Gastroesophageal sphincter (tissue), 4 donors: Measurements from ENCODE around the gene EPB41L4B. TPM values are rescaled to one million over a fixed set of nuclear protein-coding genes. Genes with fewer than 3 reads are reported as not detected.

Experiments
- ATAC-seq: fragments of 150-250 bp; one replicate; pipeline ENCODE4 v1.9.1; 2016; ENCODE audit warnings: mild to moderate bottlenecking, moderate library complexity
- H3K27ac ChIP-seq, 4 donors: fragments of 200-600 bp; sonication (generic) in 3 of 4; 1 replicate in 3 of 4; 2 replicates in 1 of 4; pipeline ENCODE4 v1.5.1; 2016 to 2019
- H3K27me3 ChIP-seq: fragments of 200-600 bp; sonication (generic); one replicate; pipeline ENCODE4 v1.5.1; 2019
- H3K36me3 ChIP-seq, 2 donors: fragments of 200-600 bp; sonication (generic); one replicate each; pipeline ENCODE4 v1.5.1; 2019; ENCODE audit warnings: control low read depth in 1 of 2
- H3K4me1 ChIP-seq, 3 donors: fragments of 200-600 bp; sonication (generic); 1 replicate in 2 of 3; 2 replicates in 1 of 3; pipeline ENCODE4 v1.5.1; 2016 to 2019; ENCODE audit warnings: control low read depth in 2 of 3
- H3K4me3 ChIP-seq, 2 donors: fragments of 200-600 bp; sonication (generic); one replicate each; pipeline ENCODE4 v1.5.1; 2019; ENCODE audit warnings: mild to moderate bottlenecking in 1 of 2, moderate library complexity in 1 of 2
- H3K9me3 ChIP-seq, 3 donors: fragments of 200-600 bp; sonication (generic); one replicate each; pipeline ENCODE4 v1.5.1; 2017 to 2019; ENCODE audit warnings: control low read depth in 2 of 3
- CTCF ChIP-seq, 4 experiments: fragments of 200-600 bp in 2 of 4; fragments of 450-650 bp in 2 of 4; sonication (generic) in 1 of 4; IDR thresholded peaks; one replicate each; pipeline ENCODE4 v1.5.1; 2017 to 2019; ENCODE audit warnings: antibody characterized with exemption in 4 of 4, mild to moderate bottlenecking in 2 of 4, moderate library complexity in 2 of 4
- EP300 ChIP-seq: sonication (generic); formaldehyde crosslinking; IDR thresholded peaks from one replicate; pipeline ENCODE4 v1.6.1; 2017; ENCODE audit warnings: antibody characterized with exemption, mild to moderate bottlenecking
- POLR2A ChIP-seq, 2 donors: fragments of 450-650 bp; IDR thresholded peaks; one replicate each; pipeline ENCODE4 v1.6.1; 2017; ENCODE audit warnings: antibody characterized with exemption in 2 of 2, mild to moderate bottlenecking in 2 of 2, moderate library complexity in 1 of 2
- POLR2AphosphoS5 ChIP-seq: sonication (generic); formaldehyde crosslinking; IDR thresholded peaks from one replicate; pipeline ENCODE4 v1.6.1; 2017; ENCODE audit warnings: antibody characterized with exemption
- WGBS, 2 donors: methylation state at CpG; one replicate each; pipeline ENCODE4 v1.1.5; 2018; ENCODE audit warnings: low coverage in 1 of 2; 5-methylcytosine and 5-hydroxymethylcytosine counted together
- total RNA-seq, 4 donors: library from RNA; depleted of rRNA; stranded (reverse); fragments of >200 nt; gene quantifications; one replicate each; pipeline ENCODE4 v1.1.0, GENCODE V29; 2016

Gene EPB41L4B
- total RNA-seq, 4 donors from 2014 or later = 1.2 to 1.7 (median 1.4) TPM; not detected in 1

- Histone ChIP-seq H3K4me3 (no peak overlapping the region), H3K27ac (no peak overlapping the region)
Measured at GRCh38 chr9:109251776-109252106, 69.1 kb downstream of the EPB41L4B start.

GRCh38 chr9:109251080-109251775 is 69.6 kb downstream of the EPB41L4B start:
- no peak overlapping the region for H3K27ac ChIP-seq
- 68 to 76% methylated on average over 4 to 9 of the region's 10 CpGs for WGBS, 2 donors
- H3K9me3 ChIP-seq = no peaks in the 10 kb centered on the region
- no peak for TF ChIP-seq POLR2AphosphoS5
- no peak for TF ChIP-seq CTCF (IDR thresholded peaks at IDR 0.05)
- no peak for TF ChIP-seq EP300
- no peak for TF ChIP-seq POLR2A (IDR thresholded peaks at IDR 0.05)
- no peak for ATAC-seq
- H3K36me3 ChIP-seq = no peaks in the 10 kb centered on the region
- no peaks in the 10 kb centered on the region for H3K27me3 ChIP-seq
- no peak overlapping the region for H3K4me3 ChIP-seq
- no peaks in the 10 kb centered on the region for H3K4me1 ChIP-seq

More at GRCh38 chr9:109251776-109252106, 69.1 kb downstream of the EPB41L4B start:
- 40 to 88% methylated on average over 1 to 5 of the region's 5 CpGs for WGBS, 2 donors
- Histone ChIP-seq H3K36me3 (no peaks in the 10 kb centered on the region), H3K4me1 (no peaks in the 10 kb centered on the region), H3K9me3 (no peaks in the 10 kb centered on the region), H3K27me3 (no peaks in the 10 kb centered on the region)
- ATAC-seq = no peak
- no peak for TF ChIP-seq POLR2A (IDR thresholded peaks at IDR 0.05)
- no peak for TF ChIP-seq EP300
- TF ChIP-seq POLR2AphosphoS5 = no peak
- TF ChIP-seq CTCF (IDR thresholded peaks at IDR 0.05) = no peak

- ATAC-seq = no peak
- Histone ChIP-seq H3K4me1 (no peaks in the 10 kb centered on the region), H3K27ac (no peak overlapping the region), H3K27me3 (no peaks in the 10 kb centered on the region), H3K4me3 (no peak overlapping the region), H3K36me3 (no peaks in the 10 kb centered on the region), H3K9me3 (no peaks in the 10 kb centered on the region)
- 87 to 93% methylated on average over 3 of the region's 3 CpGs for WGBS, 2 donors
- TF ChIP-seq EP300 (no peak), POLR2AphosphoS5 (no peak), CTCF (IDR thresholded peaks at IDR 0.05) (no peak), POLR2A (IDR thresholded peaks at IDR 0.05) (no peak)
Measured at GRCh38 chr9:109250771-109251079, 70.1 kb downstream of the EPB41L4B start.

- Histone ChIP-seq H3K36me3 (no peaks in the 10 kb centered on the region), H3K27me3 (peaks cover 2% of the 10 kb centered on the region), H3K4me3 (no peak overlapping the region), H3K4me1 (no peaks in the 10 kb centered on the region), H3K9me3 (no peaks in the 10 kb centered on the region), H3K27ac (no peak overlapping the region)
- no peak for TF ChIP-seq CTCF (IDR thresholded peaks at IDR 0.05)
- no peak for TF ChIP-seq POLR2A (IDR thresholded peaks at IDR 0.05)
- TF ChIP-seq EP300 = no peak
- TF ChIP-seq POLR2AphosphoS5 = no peak
- no peak for ATAC-seq
- 88 to 100% methylated on average over 2 to 5 of the region's 12 CpGs for WGBS, 2 donors
Measured at GRCh38 chr9:109250311-109250741, 70.5 kb downstream of the EPB41L4B start.

GRCh38 chr9:109249615-109250014 is 71.2 kb downstream of the EPB41L4B start:
- H3K36me3 ChIP-seq = no peaks in the 10 kb centered on the region
- TF ChIP-seq POLR2AphosphoS5 = no peak
- TF ChIP-seq POLR2A (IDR thresholded peaks at IDR 0.05) = no peak
- no peak for TF ChIP-seq EP300
- TF ChIP-seq CTCF (IDR thresholded peaks at IDR 0.05) = no peak
- no peak for ATAC-seq
- no peak overlapping the region for H3K4me3 ChIP-seq
- H3K27ac ChIP-seq = no peak overlapping the region
- H3K4me1 ChIP-seq = no peaks in the 10 kb centered on the region
- H3K27me3 ChIP-seq = peaks cover 9% of the 10 kb centered on the region
- WGBS, 2 donors = 70 to 81% methylated on average over 2 to 5 of the region's 5 CpGs
- H3K9me3 ChIP-seq = no peaks in the 10 kb centered on the region
